K562 (cell line): ENCODE results near the gene HUS1. TPM values are rescaled to one million over a fixed set of nuclear protein-coding genes. Genes with fewer than 3 reads are reported as not detected.

Experiments
- ATAC-seq: fragments of 200-7000 bp; cut with Tn5 transposase; 3 replicates; pipeline ENCODE4 v1.9.1; 2020; ENCODE audit warnings: moderate library complexity
- BruUV-seq: library from RNA; stranded (reverse); fragments of 400-500 nt; replicated peaks from 2 replicates; lab custom pipeline; 2021; lab: Mats Ljungman, UMichigan
- CTCF ChIA-PET: fragments of 300-600 bp; formaldehyde crosslinking; extraction: SDS; loops from one replicate; lab custom pipeline; 2021; ENCODE audit warnings: low intra/inter-chr PET ratio; lab: Yijun Ruan, JAX
- POLR2A ChIA-PET: fragments of 300-600, 350-650 bp; sonication (Branson Sonifier 250); formaldehyde crosslinking; extraction: SDS; loops from one replicate; lab custom pipeline; 2021; ENCODE audit warnings: antibody characterized with exemption, inconsistent platforms; lab: Yijun Ruan, JAX
- DNase-seq, 4 experiments: peaks; one replicate each; pipeline versions ENCODE4 v3.0.0 to v3.0.0-alpha.2; 2011 to 2018; ENCODE audit warnings: low spot score in 3 of 4, mixed read lengths in 3 of 4; ENCODE audit errors: extremely low read depth in 1 of 4
- FAIRE-seq: peaks from 2 replicates; lab custom pipeline; 2011; peaks lifted over from hg19 to GRCh38; lab: Jason Lieb, UNC
- H2AFZ ChIP-seq: 2 replicates; pipeline ENCODE4 v1.6.0; 2011; ENCODE audit warnings: low read depth, low read length, control low read depth, inconsistent platforms
- H3K27ac ChIP-seq: fragments of 200-600 bp; 3 replicates; pipeline ENCODE4 v1.8.0; 2011; ENCODE audit warnings: low read depth, mild to moderate bottlenecking, control low read depth, inconsistent platforms, low read length, moderate library complexity, mixed read lengths; ENCODE audit errors: extremely low read depth
- H3K27me3 ChIP-seq, 2 experiments: fragments of 300-600 bp in 1 of 2; 2 replicates in 1 of 2; 3 replicates in 1 of 2; pipeline versions ENCODE4 v1.6.0 to v1.8.0; 2011; ENCODE audit warnings: inconsistent platforms in 2 of 2, low read length in 2 of 2, mild to moderate bottlenecking in 1 of 2, mixed read lengths in 1 of 2, moderate library complexity in 1 of 2; ENCODE audit not compliant: control insufficient read depth in 2 of 2, insufficient read depth in 2 of 2
- H3K36me3 ChIP-seq: fragments of 300-600 bp; 3 replicates; pipeline ENCODE4 v1.8.0; 2011; ENCODE audit warnings: mild to moderate bottlenecking, low read length, inconsistent platforms; ENCODE audit not compliant: control insufficient read depth, insufficient read depth
- H3K4me1 ChIP-seq, 2 experiments: fragments of 200-600 bp in 1 of 2; replicated peaks in 1 of 2; 2 replicates in 1 of 2; 3 replicates in 1 of 2; pipeline versions ENCODE4 v1.5.1 to v1.8.0; 2011; ENCODE audit warnings: inconsistent platforms in 2 of 2, low read length in 2 of 2, mild to moderate bottlenecking in 1 of 2, mixed read lengths in 1 of 2, moderate library complexity in 1 of 2; ENCODE audit not compliant: control insufficient read depth in 2 of 2, insufficient read depth in 2 of 2
- H3K4me2 ChIP-seq: 2 replicates; pipeline ENCODE4 v1.6.1; 2011; ENCODE audit warnings: low read length, control low read depth, inconsistent platforms, mixed read lengths; ENCODE audit not compliant: insufficient read depth
- H3K4me3 ChIP-seq: fragments of 200-600 bp; sonication (generic), shearing (Covaris generic); 2 replicates; pipeline ENCODE4 v1.5.1; 2016; ENCODE audit warnings: control low read depth, inconsistent platforms
- H3K79me2 ChIP-seq: fragments of 200-600 bp; 3 replicates; pipeline ENCODE4 v1.8.0; 2011; ENCODE audit warnings: low read length, inconsistent platforms; ENCODE audit not compliant: control insufficient read depth, insufficient read depth
- H3K9ac ChIP-seq, 2 experiments: 2 replicates each; pipeline versions ENCODE4 v1.6.0 to v1.6.1; 2011; ENCODE audit warnings: low read depth in 2 of 2, low read length in 2 of 2, control low read depth in 1 of 2, inconsistent platforms in 1 of 2, mild to moderate bottlenecking in 1 of 2, mixed read lengths in 1 of 2; ENCODE audit not compliant: insufficient read depth in 1 of 2
- H3K9me1 ChIP-seq: one replicate; pipeline ENCODE4 v1.6.0; 2011; ENCODE audit warnings: inconsistent platforms, mild to moderate bottlenecking, low read length, moderate library complexity; ENCODE audit not compliant: control insufficient read depth, insufficient read depth
- H3K9me3 ChIP-seq: replicated peaks from 2 replicates; pipeline ENCODE4 v1.5.1; 2011; ENCODE audit warnings: low read depth, low read length, inconsistent platforms; ENCODE audit not compliant: control insufficient read depth, insufficient read depth
- H4K20me1 ChIP-seq: replicated peaks from 2 replicates; pipeline ENCODE4 v1.6.1; 2011; ENCODE audit warnings: low read length, inconsistent platforms, mixed read lengths; ENCODE audit not compliant: control insufficient read depth, insufficient read depth
- DPF2 ChIP-seq: fragments of 450-650 bp; IDR thresholded peaks from 2 replicates; pipeline ENCODE4 v1.6.1; 2016
- ETS2 ChIP-seq: IDR thresholded peaks from 2 replicates; pipeline ENCODE4 v1.6.1; 2016; ENCODE audit warnings: borderline replicate concordance, missing genetic modification characterization, mild to moderate bottlenecking, moderate library complexity, missing compliant biosample characterization; ENCODE audit not compliant: poor library complexity, severe bottlenecking
- FOXM1 ChIP-seq, 2 experiments: fragments of 450-650 bp in 1 of 2; sonication (generic) in 1 of 2; formaldehyde crosslinking in 1 of 2; IDR thresholded peaks; 2 replicates each; pipeline versions ENCODE4 v1.6.1 to v1.9.0; 2017 to 2022; ENCODE audit warnings: low read depth in 2 of 2, mild to moderate bottlenecking in 2 of 2, missing genetic modification reagents in 1 of 2, moderate library complexity in 1 of 2
- KAT8 ChIP-seq: fragments of 450-650 bp; IDR thresholded peaks from 2 replicates; pipeline ENCODE4 v1.6.1; 2016; ENCODE audit warnings: low read depth, mild to moderate bottlenecking
- L3MBTL2 ChIP-seq: fragments of 450-650 bp; IDR thresholded peaks from 2 replicates; pipeline ENCODE4 v1.6.1; 2016; ENCODE audit warnings: mild to moderate bottlenecking, moderate library complexity
- MGA ChIP-seq: fragments of 450-650 bp; IDR thresholded peaks from 2 replicates; pipeline ENCODE4 v1.6.1; 2016; ENCODE audit warnings: mild to moderate bottlenecking, moderate library complexity
- NCOR1 ChIP-seq: fragments of 450-650 bp; IDR thresholded peaks from 2 replicates; pipeline ENCODE4 v1.6.1; 2016; ENCODE audit warnings: mild to moderate bottlenecking, moderate library complexity
- POU5F1 ChIP-seq: fragments of 150-350 bp; IDR thresholded peaks from 2 replicates; pipeline ENCODE4 v1.6.1; 2014; ENCODE audit warnings: borderline replicate concordance, low read length, low read depth, mild to moderate bottlenecking; ENCODE audit not compliant: partially characterized antibody
- SMARCA5 ChIP-seq: fragments of 450-650 bp; IDR thresholded peaks from 2 replicates; pipeline ENCODE4 v1.6.1; 2016
- TAL1 ChIP-seq: fragments of 450-650 bp; IDR thresholded peaks from 2 replicates; pipeline ENCODE4 v1.6.1; 2016; ENCODE audit warnings: mild to moderate bottlenecking
- TEAD1 ChIP-seq, 2 experiments: fragments of 450-650 bp in 1 of 2; sonication (generic) in 1 of 2; formaldehyde crosslinking; IDR thresholded peaks; 2 replicates each; pipeline versions ENCODE4 v1.4.0 to v1.8.0; 2020 to 2022; ENCODE audit warnings: mild to moderate bottlenecking in 2 of 2, missing genetic modification reagents in 1 of 2
- ZNF24 ChIP-seq: fragments of 450-650 bp; IDR thresholded peaks from 2 replicates; pipeline ENCODE4 v1.6.1; 2016
- ZNF324 ChIP-seq: fragments of 250-450 bp; sonication (Bioruptor Pico); IDR thresholded peaks from 2 replicates; pipeline ENCODE4 v1.4.0; 2020; ENCODE audit warnings: mild to moderate bottlenecking
- WGBS: fragments of 100-300 bp; shearing (Covaris generic); methylation state at CpG from one replicate; pipeline ENCODE4 v1.1.6; 2016; ENCODE audit warnings: low coverage, mixed read lengths; ENCODE audit not compliant: insufficient coverage; ENCODE audit errors: missing lambda C conversion rate; 5-methylcytosine and 5-hydroxymethylcytosine counted together
- in situ Hi-C: fragments of 300-500 bp; cut with MboI; formaldehyde crosslinking; loops from 4 replicates; pipeline ENCODE4 v1.15.0; 2018; ENCODE audit warnings: inconsistent platforms, mixed read lengths
- intact Hi-C: fragments of 100-400 bp; cut with micrococcal nuclease; formaldehyde crosslinking; loops from 2 replicates; pipeline ENCODE4 v1.14.2; 2022
- polyA plus RNA-seq, 8 experiments: library from polyadenylated mRNA; depleted of rRNA in 4 of 8; stranded (reverse) in 5 of 8; unstranded in 3 of 8; fragments of >200 nt; fragmentation: Nextera tagmentation in 2 of 8; fragmentation: Illumina TruSeq in 1 of 8; extraction: Ambion mirVana in 2 of 8; extraction: Trizol in 1 of 8; gene quantifications; 2 replicates each; pipeline versions ENCODE4 v1.2.1 to v1.2.3, GENCODE V29; 2011 to 2014; ENCODE audit warnings: inconsistent platforms in 1 of 8, missing spikeins in 1 of 8
- total RNA-seq, 7 experiments: library from RNA; depleted of rRNA in 6 of 7; stranded (reverse); fragments of >200 nt in 6 of 7; fragmentation: Illumina TruSeq in 2 of 7; extraction: Trizol in 2 of 7; gene quantifications; 2 replicates each; pipeline versions ENCODE4 v1.2.1 to v1.2.3, GENCODE V29; 2011 to 2021; ENCODE audit warnings: low replicate concordance in 1 of 7

The HUS1 gene
- total and polyA plus RNA-seq, 9 of the 15 experiments (the other 6 are each of a cell fraction or from before 2014, with no cell fraction given): 11.5 to 27.0 (median 16.5) TPM

- Histone ChIP-seq H3K27me3 (no peaks in the 10 kb centered on the region), H3K9me1 (no peaks in the 10 kb centered on the region), H3K36me3 (peaks cover 46% of the 10 kb centered on the region), H2AFZ (peak overlapping the region; percentile 86), H3K4me2 (peak overlapping the region; percentile 98), H3K79me2 (peaks cover 16% of the 10 kb centered on the region), H3K9me3 (no peaks in the 10 kb centered on the region), H4K20me1 (no peaks in the 10 kb centered on the region), H3K4me1 (peaks cover 5 to 6% of the 10 kb centered on the region in 2 experiments; a peak in 4 of 5 replicates), H3K9ac (peak overlapping the region; percentile 77 to 85; a peak in 3 of 4 replicates), H3K4me3 (peak overlapping the region; percentile 53), H3K27ac (peak overlapping the region; percentile 82)
- in situ Hi-C loops (no loop called here), intact Hi-C loops (loop anchor here (2.0 kb wide), 1 partner anchor 110 kb away; the partner anchor contains the start of gene UPP1)
- CTCF ChIA-PET: no interaction called here
- WGBS: 0% methylated on average over 4 of the region's 4 CpGs
- POLR2A ChIA-PET: interaction anchor here (0.6 to 0.9 kb wide), 3 partner anchors 10 to 110 kb away, joined by 3 to 4 read pairs (median 4); no protein-coding TSS in a partner anchor
- TSS peak; percentile 69 for BruUV-seq
- no peak for FAIRE-seq
- ATAC-seq: no peak
- DNase-seq: no peak
- peak; percentile 17; the same call in 1 of the 2 replicates for TF ChIP-seq TAL1
- no peak for TF ChIP-seq ETS2 (tag)
- TF ChIP-seq POU5F1: no peak
- no peak for TF ChIP-seq NCOR1
- TF ChIP-seq L3MBTL2: 0 out of 2 replicates have a peak, but pooled peaks have one; percentile 41
- no peak for TF ChIP-seq SMARCA5
- peak in 1 of 2 experiments; percentile 43; a peak in 1 of 4 replicates for TF ChIP-seq TEAD1 (CRISPR knock-in tag; IDR thresholded peaks at IDR 0.05)
- peak; percentile 80 for TF ChIP-seq ZNF24
- 0 out of 2 replicates have a peak, but pooled peaks have one; percentile 46 for TF ChIP-seq MGA
- 0 out of 2 replicates have a peak, but pooled peaks have one; percentile 19 for TF ChIP-seq FOXM1 (IDR thresholded peaks at IDR 0.05; ENCODE audit: low read depth)
- no peak for TF ChIP-seq FOXM1 (CRISPR knock-in tag; IDR thresholded peaks at IDR 0.05; ENCODE audit: low read depth)
- peak; percentile 55 for TF ChIP-seq DPF2
- no peak for TF ChIP-seq KAT8
- 0 out of 2 replicates have a peak, but pooled peaks have one; percentile 23 for TF ChIP-seq ZNF324
These were observed 648 bp downstream of the HUS1 start for GRCh38 chr7:47978790-47979144.
